NT2/D1 (cell line): ENCODE data around the gene IFNL3.

Experiments used
- SUZ12 ChIP-seq: IDR thresholded peaks from 2 replicates; pipeline ENCODE4 v1.6.1; 2011; ENCODE audit not compliant: insufficient read length, insufficient read depth; ENCODE audit errors: extremely low read depth
- ZNF274 ChIP-seq: IDR thresholded peaks from 2 replicates; pipeline ENCODE4 v1.6.1; 2011; ENCODE audit warnings: mild to moderate bottlenecking, low read depth, low read length

GRCh38 chr19:39193803-39194202 is 51.0 kb downstream of the IFNL3 start:
- TF ChIP-seq SUZ12: no peak
- no peak for TF ChIP-seq ZNF274
